DOHH2 (cell line): ENCODE measurements around the gene IRX1.

Source experiments
- CTCF ChIP-seq: fragments of 200-600 bp; sonication (generic); IDR thresholded peaks from one replicate; pipeline ENCODE4 v1.5.1; 2014; ENCODE audit warnings: antibody characterized with exemption, mild to moderate bottlenecking, low read depth, low read length; ENCODE audit not compliant: poor library complexity, severe bottlenecking
- EZH2phosphoT487 ChIP-seq: fragments of 200-600 bp; sonication (generic); IDR thresholded peaks from 2 replicates; pipeline ENCODE4 v1.6.1; 2017; ENCODE audit warnings: borderline replicate concordance, mild to moderate bottlenecking, antibody characterized with exemption, low read length, moderate library complexity, mixed read lengths

GRCh38 chr5:3599226-3600105 lies 3.8 kb downstream of the IRX1 start:
- TF ChIP-seq CTCF (no peak), EZH2phosphoT487 (no peak)
